ENCODE measurements around the gene NTNG1. TPM values are rescaled to one million over a fixed set of nuclear protein-coding genes. Genes with fewer than 3 reads are reported as not detected.

NTNG1 gene
- total and polyA plus RNA-seq, 2 donors = 1.6 to 5.1 TPM

DNA sequence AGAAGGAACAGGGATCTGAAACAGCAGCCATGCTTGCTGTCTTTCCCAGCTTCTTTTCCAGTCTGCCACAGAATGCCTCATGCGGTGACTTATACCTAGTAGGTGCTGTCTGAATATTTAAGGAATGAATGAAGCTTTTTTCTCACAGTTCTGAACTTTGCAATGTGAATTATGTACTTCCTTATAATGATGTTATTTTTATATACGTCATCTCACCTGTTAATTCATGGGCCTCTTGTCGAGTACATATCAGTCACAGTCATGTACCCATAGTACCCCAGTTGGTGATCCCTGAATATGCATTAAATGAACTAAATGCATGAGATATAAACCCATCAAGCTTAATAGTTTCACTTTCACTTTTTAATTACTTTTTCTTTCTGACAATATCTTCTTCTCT lies 132.7 kb downstream of the NTNG1 start:
- no peak for DNase-seq (ENCODE audit: low read depth in 6 of 9, low spot score in 9 of 9)
- Histone ChIP-seq H3K4me1 (ENCODE audit: control insufficient read depth in 2 of 2, insufficient read depth in 2 of 2, low read length in 2 of 2) (no peaks in the 10 kb centered on the region), H3K36me3 (ENCODE audit: control insufficient read depth in 2 of 2, insufficient read depth in 2 of 2, low read length in 1 of 2) (no peaks in the 10 kb centered on the region), H3K27me3 (ENCODE audit: control insufficient read depth in 2 of 2, insufficient read depth in 1 of 2, low read length in 1 of 2) (no peaks in the 10 kb centered on the region), H3K9me3 (ENCODE audit: control insufficient read depth in 2 of 2, insufficient read depth in 1 of 2, low read length in 1 of 2) (no peaks in the 10 kb centered on the region), H3K4me3 (ENCODE audit: low read length in 2 of 2) (no peak overlapping the region), H3K27ac (ENCODE audit: low read depth in 1 of 2, low read length in 1 of 2) (no peak overlapping the region)
- 79% methylated on average over 3 of the region's 3 CpGs for WGBS

- no peak for DNase-seq (ENCODE audit: low read depth in 6 of 9, low spot score in 9 of 9)
- H3K27me3 ChIP-seq (ENCODE audit: control insufficient read depth in 2 of 2, insufficient read depth in 1 of 2, low read length in 1 of 2) = no peaks in the 10 kb centered on the region
- WGBS = 96% methylated on average over 1 of the region's 1 CpG
- H3K36me3 ChIP-seq (ENCODE audit: control insufficient read depth in 2 of 2, insufficient read depth in 2 of 2, low read length in 1 of 2) = no peaks in the 10 kb centered on the region
- H3K4me3 ChIP-seq (ENCODE audit: low read length in 2 of 2) = no peak overlapping the region
- no peak overlapping the region for H3K27ac ChIP-seq (ENCODE audit: low read depth in 1 of 2, low read length in 1 of 2)
- H3K4me1 ChIP-seq (ENCODE audit: control insufficient read depth in 2 of 2, insufficient read depth in 2 of 2, low read length in 2 of 2) = no peaks in the 10 kb centered on the region
- H3K9me3 ChIP-seq (ENCODE audit: control insufficient read depth in 2 of 2, insufficient read depth in 1 of 2, low read length in 1 of 2) = no peaks in the 10 kb centered on the region
Measured at GRCh38 chr1:107274227-107274626, 133.4 kb downstream of the NTNG1 start.

DNA sequence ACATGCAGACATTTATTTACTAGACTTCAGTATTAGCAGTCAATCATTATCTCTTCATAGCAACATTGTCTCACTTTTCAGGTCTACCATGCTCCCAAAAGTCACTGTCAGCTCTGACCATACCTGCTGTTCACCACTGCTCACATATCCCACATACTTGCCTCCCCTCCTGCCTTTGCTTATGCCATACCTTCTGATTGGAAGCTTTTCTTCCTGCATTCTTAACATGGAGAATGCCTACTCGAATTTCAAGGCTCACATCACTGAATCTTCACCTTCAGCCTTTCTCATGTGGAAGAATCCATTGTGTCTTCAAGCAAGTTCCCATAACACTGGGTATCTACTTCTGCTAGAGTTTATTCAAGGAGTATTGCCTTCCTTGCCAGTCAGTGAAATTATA lies 135.4 kb downstream of the NTNG1 start:
- WGBS = 79% methylated on average over 1 of the region's 1 CpG
- H3K27me3 ChIP-seq (ENCODE audit: control insufficient read depth in 2 of 2, insufficient read depth in 1 of 2, low read length in 1 of 2) = no peaks in the 10 kb centered on the region
- H3K4me3 ChIP-seq (ENCODE audit: low read length in 2 of 2) = no peak overlapping the region
- DNase-seq (ENCODE audit: low read depth in 6 of 9, low spot score in 9 of 9) = no peak
- no peaks in the 10 kb centered on the region for H3K36me3 ChIP-seq (ENCODE audit: control insufficient read depth in 2 of 2, insufficient read depth in 2 of 2, low read length in 1 of 2)
- H3K9me3 ChIP-seq (ENCODE audit: control insufficient read depth in 2 of 2, insufficient read depth in 1 of 2, low read length in 1 of 2) = no peaks in the 10 kb centered on the region
- H3K4me1 ChIP-seq (ENCODE audit: control insufficient read depth in 2 of 2, insufficient read depth in 2 of 2, low read length in 2 of 2) = no peaks in the 10 kb centered on the region
- H3K27ac ChIP-seq (ENCODE audit: low read depth in 1 of 2, low read length in 1 of 2) = no peak overlapping the region

- H3K4me3 ChIP-seq (ENCODE audit: low read length in 2 of 2) = no peak overlapping the region
- H3K4me1 ChIP-seq (ENCODE audit: control insufficient read depth in 2 of 2, insufficient read depth in 2 of 2, low read length in 2 of 2) = no peaks in the 10 kb centered on the region
- WGBS = 89% methylated on average over 4 of the region's 4 CpGs
- peak in 8 of 9 donors; percentile 5 to 53 (median 19) for DNase-seq (ENCODE audit: low read depth in 6 of 9, low spot score in 9 of 9)
- H3K9me3 ChIP-seq (ENCODE audit: control insufficient read depth in 2 of 2, insufficient read depth in 1 of 2, low read length in 1 of 2) = no peaks in the 10 kb centered on the region
- H3K36me3 ChIP-seq (ENCODE audit: control insufficient read depth in 2 of 2, insufficient read depth in 2 of 2, low read length in 1 of 2) = no peaks in the 10 kb centered on the region
- H3K27me3 ChIP-seq (ENCODE audit: control insufficient read depth in 2 of 2, insufficient read depth in 1 of 2, low read length in 1 of 2) = no peaks in the 10 kb centered on the region
- no peak overlapping the region for H3K27ac ChIP-seq (ENCODE audit: low read depth in 1 of 2, low read length in 1 of 2)
Measured at GRCh38 chr1:107277022-107277421, 136.2 kb downstream of the NTNG1 start.

- Histone ChIP-seq H3K27ac (ENCODE audit: low read depth in 1 of 2, low read length in 1 of 2) (no peak overlapping the region), H3K27me3 (ENCODE audit: control insufficient read depth in 2 of 2, insufficient read depth in 1 of 2, low read length in 1 of 2) (no peaks in the 10 kb centered on the region), H3K36me3 (ENCODE audit: control insufficient read depth in 2 of 2, insufficient read depth in 2 of 2, low read length in 1 of 2) (no peaks in the 10 kb centered on the region), H3K4me3 (ENCODE audit: low read length in 2 of 2) (no peak overlapping the region), H3K9me3 (ENCODE audit: control insufficient read depth in 2 of 2, insufficient read depth in 1 of 2, low read length in 1 of 2) (no peaks in the 10 kb centered on the region), H3K4me1 (ENCODE audit: control insufficient read depth in 2 of 2, insufficient read depth in 2 of 2, low read length in 2 of 2) (no peaks in the 10 kb centered on the region)
- WGBS = 95% methylated on average over 4 of the region's 4 CpGs
- DNase-seq (ENCODE audit: low read depth in 6 of 9, low spot score in 9 of 9) = no peak
Measured at GRCh38 chr1:107286125-107286524, 145.3 kb downstream of the NTNG1 start.

GRCh38 chr1:107291987-107292386 lies 151.1 kb downstream of the NTNG1 start:
- no peak overlapping the region for H3K27ac ChIP-seq (ENCODE audit: low read depth in 1 of 2, low read length in 1 of 2)

DNA sequence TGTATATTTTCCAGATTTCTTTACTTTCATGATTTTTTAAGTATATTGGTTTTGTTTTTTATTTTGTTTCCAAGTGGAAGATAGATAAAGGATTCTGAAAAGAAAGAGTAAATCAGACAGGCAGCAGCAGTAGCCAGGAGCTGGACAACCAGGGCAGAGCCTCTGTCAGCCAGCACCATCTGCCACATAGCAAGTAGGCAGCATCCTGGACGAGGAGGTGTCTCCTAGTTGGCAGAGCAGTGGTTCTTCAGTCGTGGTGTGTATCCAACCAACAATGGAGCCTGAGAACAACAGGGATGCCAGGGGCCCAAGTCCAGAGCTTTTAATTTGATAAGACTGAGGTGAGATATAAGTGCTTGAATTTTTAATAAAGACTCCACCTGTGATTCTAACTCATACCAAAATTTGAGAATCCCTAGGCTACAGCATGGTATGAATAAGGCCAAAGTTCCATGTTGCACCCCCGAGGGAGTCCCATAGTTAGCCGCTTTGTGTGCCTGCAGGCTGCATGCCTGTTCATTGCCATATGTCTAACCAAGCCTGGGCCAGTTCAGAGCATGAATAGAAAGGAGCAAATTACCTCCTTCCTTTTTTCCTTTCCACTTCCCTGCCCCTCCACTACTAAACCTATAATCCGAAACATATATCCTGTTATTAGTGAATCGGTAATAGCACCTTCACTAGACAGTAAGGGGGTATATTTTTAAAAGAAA lies 153.2 kb downstream of the NTNG1 start:
- no peak for DNase-seq (ENCODE audit: low read depth in 6 of 9, low spot score in 9 of 9)
- no peak overlapping the region for H3K27ac ChIP-seq (ENCODE audit: low read depth in 1 of 2, low read length in 1 of 2)
- no peaks in the 10 kb centered on the region for H3K4me1 ChIP-seq (ENCODE audit: control insufficient read depth in 2 of 2, insufficient read depth in 2 of 2, low read length in 2 of 2)
- 96% methylated on average over 6 of the region's 6 CpGs for WGBS
- H3K36me3 ChIP-seq (ENCODE audit: control insufficient read depth in 2 of 2, insufficient read depth in 2 of 2, low read length in 1 of 2) = no peaks in the 10 kb centered on the region
- H3K27me3 ChIP-seq (ENCODE audit: control insufficient read depth in 2 of 2, insufficient read depth in 1 of 2, low read length in 1 of 2) = no peaks in the 10 kb centered on the region
- H3K9me3 ChIP-seq (ENCODE audit: control insufficient read depth in 2 of 2, insufficient read depth in 1 of 2, low read length in 1 of 2) = no peaks in the 10 kb centered on the region
- H3K4me3 ChIP-seq (ENCODE audit: low read length in 2 of 2) = no peak overlapping the region

More at GRCh38 chr1:107291987-107292386, 151.1 kb downstream of the NTNG1 start:
- no peak for DNase-seq (ENCODE audit: low read depth in 6 of 9, low spot score in 9 of 9)
- no peaks in the 10 kb centered on the region for H3K9me3 ChIP-seq (ENCODE audit: control insufficient read depth in 2 of 2, insufficient read depth in 1 of 2, low read length in 1 of 2)
- H3K36me3 ChIP-seq (ENCODE audit: control insufficient read depth in 2 of 2, insufficient read depth in 2 of 2, low read length in 1 of 2) = no peaks in the 10 kb centered on the region
- no peaks in the 10 kb centered on the region for H3K27me3 ChIP-seq (ENCODE audit: control insufficient read depth in 2 of 2, insufficient read depth in 1 of 2, low read length in 1 of 2)
- 90% methylated on average over 5 of the region's 5 CpGs for WGBS
- H3K4me1 ChIP-seq (ENCODE audit: control insufficient read depth in 2 of 2, insufficient read depth in 2 of 2, low read length in 2 of 2) = no peaks in the 10 kb centered on the region
- H3K4me3 ChIP-seq (ENCODE audit: low read length in 2 of 2) = no peak overlapping the region

- WGBS = 96% methylated on average over 1 of the region's 1 CpG
- no peaks in the 10 kb centered on the region for H3K4me1 ChIP-seq (ENCODE audit: control insufficient read depth in 2 of 2, insufficient read depth in 2 of 2, low read length in 2 of 2)
- no peak overlapping the region for H3K27ac ChIP-seq (ENCODE audit: low read depth in 1 of 2, low read length in 1 of 2)
- H3K27me3 ChIP-seq (ENCODE audit: control insufficient read depth in 2 of 2, insufficient read depth in 1 of 2, low read length in 1 of 2) = no peaks in the 10 kb centered on the region
- H3K4me3 ChIP-seq (ENCODE audit: low read length in 2 of 2) = no peak overlapping the region
- no peaks in the 10 kb centered on the region for H3K36me3 ChIP-seq (ENCODE audit: control insufficient read depth in 2 of 2, insufficient read depth in 2 of 2, low read length in 1 of 2)
- no peak for DNase-seq (ENCODE audit: low read depth in 6 of 9, low spot score in 9 of 9)
- no peaks in the 10 kb centered on the region for H3K9me3 ChIP-seq (ENCODE audit: control insufficient read depth in 2 of 2, insufficient read depth in 1 of 2, low read length in 1 of 2)
Measured at GRCh38 chr1:107294686-107295085, 153.8 kb downstream of the NTNG1 start.

GRCh38 chr1:107297681-107298080 lies 156.8 kb downstream of the NTNG1 start:
- Histone ChIP-seq H3K36me3 (ENCODE audit: control insufficient read depth in 2 of 2, insufficient read depth in 2 of 2, low read length in 1 of 2) (no peaks in the 10 kb centered on the region), H3K27ac (ENCODE audit: low read depth in 1 of 2, low read length in 1 of 2) (no peak overlapping the region), H3K4me1 (ENCODE audit: control insufficient read depth in 2 of 2, insufficient read depth in 2 of 2, low read length in 2 of 2) (no peaks in the 10 kb centered on the region), H3K27me3 (ENCODE audit: control insufficient read depth in 2 of 2, insufficient read depth in 1 of 2, low read length in 1 of 2) (no peaks in the 10 kb centered on the region), H3K4me3 (ENCODE audit: low read length in 2 of 2) (no peak overlapping the region), H3K9me3 (ENCODE audit: control insufficient read depth in 2 of 2, insufficient read depth in 1 of 2, low read length in 1 of 2) (no peaks in the 10 kb centered on the region)
- 94% methylated on average over 1 of the region's 1 CpG for WGBS
- no peak for DNase-seq (ENCODE audit: low read depth in 6 of 9, low spot score in 9 of 9)
